ENCODE measurements around the gene IDI2.
"Not testable (repeated sequence)": the region's sequence is repeated elsewhere in the genome, so short reads cannot be mapped to it uniquely, and the experiment has no call there.

Gene IDI2

DNA sequence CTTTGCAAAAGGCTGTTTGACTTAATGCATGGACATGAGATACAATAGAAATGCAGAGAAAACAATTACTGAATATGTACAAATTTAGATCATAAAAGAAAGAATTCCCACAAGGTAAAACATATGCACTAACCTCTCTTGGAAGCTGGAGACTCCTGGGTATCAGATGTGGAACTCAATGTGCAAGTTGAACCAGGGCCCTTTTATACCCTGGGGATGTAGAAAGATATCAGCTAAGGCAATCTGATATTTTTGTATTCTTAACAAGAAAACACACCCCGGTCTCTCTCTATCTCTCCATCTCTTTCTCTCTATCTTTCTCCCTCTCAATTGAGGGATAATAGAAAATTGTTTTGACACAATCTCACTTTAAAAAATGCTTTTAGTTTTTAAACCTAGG lies at the start of gene IDI2:
TSS of gene IDI2 (minus strand) at position 177 of the 400 bp plus-strand sequence. CDS start 1,136 bp downstream, outside the sequence.
- DNase-seq = no peak

- DNase-seq = no peak
Observed at GRCh38 chr10:1074748-1075308, 49.2 kb upstream of the IDI2 start.

- no peak for DNase-seq
Observed at GRCh38 chr10:1074052-1074747, 48.5 kb upstream of the IDI2 start.

DNA sequence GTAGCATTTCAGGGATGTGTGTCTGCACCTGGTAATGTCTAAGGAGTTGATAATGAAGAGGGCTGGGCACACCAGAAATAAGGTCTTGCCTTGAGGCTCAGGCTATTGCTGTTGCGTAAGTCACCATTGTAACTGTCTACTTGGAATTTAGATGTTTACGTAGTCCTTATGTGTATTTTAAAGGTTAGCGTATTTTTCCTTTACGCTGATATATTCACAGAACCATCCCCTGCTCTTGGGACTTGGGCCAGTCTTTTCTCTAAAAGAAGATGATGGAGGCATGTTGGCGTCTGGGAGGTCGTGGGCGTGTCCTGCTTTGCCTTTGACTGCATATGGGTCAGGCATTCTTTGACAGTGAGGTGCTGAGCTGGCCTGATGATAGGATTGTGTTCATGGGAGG lies 45.3 kb upstream of the IDI2 start:
- no peak for DNase-seq

DNA sequence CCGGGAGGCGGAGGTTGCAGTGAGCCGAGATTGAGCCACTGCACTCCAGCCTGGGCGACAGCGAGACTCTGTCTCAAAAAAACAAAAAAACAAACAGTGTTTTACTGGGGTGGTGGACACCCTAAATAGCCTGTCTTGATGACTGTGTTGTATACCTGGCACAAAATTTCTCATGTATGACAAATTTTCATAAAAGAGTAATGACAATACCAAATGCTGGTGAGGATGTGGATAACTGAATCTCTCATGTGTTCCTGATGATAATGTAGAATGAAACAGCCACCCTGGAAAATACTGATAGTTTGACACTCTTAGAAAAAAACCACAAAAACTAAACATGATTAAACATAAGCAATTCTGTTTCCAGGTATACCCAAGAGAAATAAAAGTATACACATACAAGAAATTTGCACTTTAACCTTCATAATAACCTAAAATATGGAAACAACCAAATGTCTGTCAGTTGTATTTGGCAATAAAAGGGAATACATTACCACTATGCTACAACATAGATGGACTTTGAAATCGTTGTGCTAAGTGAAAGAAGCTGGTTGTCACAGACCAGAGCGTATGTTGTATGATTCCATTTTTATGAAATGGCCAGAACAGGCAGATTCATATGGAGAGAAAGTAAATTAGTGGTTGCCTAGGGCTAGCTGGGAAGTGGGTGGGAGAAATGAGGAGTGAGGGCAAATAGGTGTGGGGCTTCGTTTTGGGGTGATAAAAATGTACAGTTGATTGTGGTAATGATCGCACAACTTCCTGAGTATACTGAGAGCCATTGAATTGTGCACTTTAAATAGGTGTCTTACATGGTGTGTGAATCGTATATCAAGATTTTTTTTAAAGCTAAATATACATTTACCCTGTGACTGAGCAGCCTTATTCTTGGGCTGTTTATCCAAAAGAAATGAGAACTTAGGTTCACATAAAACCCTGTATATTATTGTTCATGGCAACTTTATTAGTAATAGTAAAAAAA lies 43.0 kb upstream of the IDI2 start:
- DNase-seq = no peak

GRCh38 chr10:1066734-1067133 lies 41.1 kb upstream of the IDI2 start:
- not testable (repeated sequence) for DNase-seq

- DNase-seq = no peak
Observed at GRCh38 chr10:1064964-1065247, 39.2 kb upstream of the IDI2 start.

DNA sequence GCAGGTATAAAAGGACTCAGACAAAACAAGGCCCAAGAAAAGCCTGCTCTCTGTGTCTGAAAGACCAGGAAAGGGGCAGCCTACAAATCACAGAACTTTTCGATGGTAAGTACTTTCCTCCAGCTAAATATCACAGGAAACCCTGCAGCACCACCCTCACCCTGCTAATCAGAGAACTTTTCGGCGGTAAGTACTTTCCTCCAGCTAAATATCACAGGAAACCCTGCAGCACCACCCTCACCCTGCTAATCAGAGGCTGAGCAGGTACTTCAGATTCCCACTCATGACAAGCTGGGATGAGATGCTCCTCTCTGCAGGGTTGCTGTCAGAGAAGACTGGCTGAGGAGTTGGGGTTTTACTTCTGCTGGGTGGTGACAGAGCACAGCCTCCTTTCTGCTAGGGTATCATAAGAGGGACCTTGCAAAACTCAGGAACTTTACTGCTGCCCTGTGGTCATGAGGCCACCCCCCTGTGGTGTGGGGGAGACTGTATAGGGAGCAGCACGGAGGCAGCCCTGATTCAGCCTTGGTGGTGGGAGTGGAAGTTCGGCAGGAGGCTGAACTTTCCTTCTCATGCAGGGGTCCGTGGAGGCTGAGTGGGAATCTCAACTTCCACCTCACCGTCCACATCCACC lies 37.7 kb upstream of the IDI2 start:
- DNase-seq = no peak

- DNase-seq = no peak
Observed at GRCh38 chr10:1061930-1062774, 36.5 kb upstream of the IDI2 start.

- no peak for DNase-seq
Observed at GRCh38 chr10:1059902-1060301, 34.2 kb upstream of the IDI2 start.

GRCh38 chr10:1058017-1058416 lies 32.4 kb upstream of the IDI2 start:
- no peak for DNase-seq

GRCh38 chr10:1057106-1057657 lies 31.5 kb upstream of the IDI2 start:
- DNase-seq = no peak

- peak; percentile 28 for DNase-seq
Observed at GRCh38 chr10:1056326-1057105, 30.9 kb upstream of the IDI2 start, which contains the start of gene WDR37. Gene WDR37 (plus strand): TSS chr10:1056385. CDS start chr10:1072156, 15,771 bp downstream.

GRCh38 chr10:1054684-1055083 lies 29.0 kb upstream of the IDI2 start:
- DNase-seq = no peak

- no peak for DNase-seq
Observed at GRCh38 chr10:1050554-1050953, 24.9 kb upstream of the IDI2 start.

DNA sequence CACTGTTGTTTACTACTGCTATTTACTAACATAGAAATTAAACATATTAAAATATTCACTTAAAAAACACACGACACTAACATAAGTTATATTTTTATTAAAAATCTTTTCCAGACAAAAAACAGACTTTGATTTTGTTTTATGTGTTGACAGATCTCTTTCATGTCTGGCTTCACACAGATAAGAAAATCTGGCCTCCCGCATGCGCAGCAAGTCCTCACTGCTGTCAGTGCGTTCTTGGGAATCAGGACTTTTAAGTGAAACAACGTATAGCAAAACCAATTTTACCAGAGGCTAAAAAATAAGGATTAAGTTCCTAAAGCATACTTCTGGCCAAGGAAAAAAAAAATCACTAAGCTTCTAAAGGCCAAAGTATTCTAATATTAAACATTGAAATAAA lies 24.5 kb upstream of the IDI2 start:
- DNase-seq = no peak

DNA sequence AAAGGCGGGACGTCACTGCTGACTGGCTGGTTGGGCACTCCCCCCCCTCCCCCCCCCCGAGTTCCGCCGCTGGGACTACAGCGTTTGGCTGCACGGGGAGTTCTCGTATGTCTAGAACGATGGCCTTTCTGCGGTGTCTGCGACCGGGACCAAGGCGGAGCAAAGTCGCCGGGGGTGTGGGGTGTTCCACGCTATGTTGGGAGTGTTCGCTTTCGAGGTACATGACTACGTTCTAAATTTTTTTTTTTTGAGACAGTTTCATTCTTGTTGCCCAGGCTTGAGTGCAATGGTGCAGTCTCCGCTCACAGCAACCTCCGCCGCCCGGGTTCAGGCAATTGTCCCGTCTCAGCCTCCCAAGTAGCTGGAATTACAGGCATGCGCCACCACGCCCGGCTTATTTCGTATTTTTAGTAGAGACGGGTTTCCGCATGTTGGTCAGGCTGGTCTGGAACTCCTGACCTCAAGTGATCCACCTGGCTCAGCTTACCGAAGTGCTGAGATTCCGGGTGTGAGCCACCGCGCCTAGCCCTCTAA lies 23.8 kb upstream of the IDI2 start:
- no peak for DNase-seq

DNA sequence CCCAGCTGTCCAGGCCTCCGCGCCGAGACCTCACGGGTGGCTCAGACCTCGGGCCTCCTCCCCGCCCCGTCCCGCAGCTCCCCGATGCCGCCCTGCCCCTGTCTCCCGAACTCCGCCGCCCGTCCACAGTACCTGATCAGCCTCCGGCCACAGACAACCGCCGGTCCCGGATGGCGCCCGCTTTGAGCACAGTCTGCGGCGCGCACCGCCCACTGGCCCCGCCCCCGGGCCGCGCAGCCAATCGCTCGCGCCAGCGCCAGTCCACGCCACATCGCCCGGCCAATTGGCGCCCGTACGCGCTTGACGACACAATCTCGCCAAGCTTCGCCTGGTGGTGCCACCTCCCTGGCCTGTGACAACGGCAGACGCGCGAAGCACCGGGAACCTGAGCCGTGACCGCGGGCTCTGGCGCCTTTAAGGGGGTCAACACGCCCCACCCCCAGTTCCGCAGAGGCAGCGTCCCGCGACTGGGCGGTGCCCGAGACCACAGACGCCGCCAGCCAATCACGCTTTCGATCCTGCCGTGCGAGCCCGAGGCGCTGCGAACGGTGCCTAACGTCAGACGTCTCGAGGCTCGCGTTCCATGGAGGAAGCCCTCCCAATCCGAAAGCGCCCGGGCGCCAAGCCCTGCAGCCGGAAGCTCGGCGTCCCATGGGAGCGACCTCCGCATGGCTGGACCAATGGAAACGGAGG lies 23.2 kb upstream of the IDI2 start, which contains the start of gene IDI1:
TSS of gene IDI1 (minus strand) at position 388 of the 693 bp plus-strand sequence. CDS start at position 272, 116 bp downstream.
- peak; percentile 85 for DNase-seq

GRCh38 chr10:1048349-1048731 lies 22.7 kb upstream of the IDI2 start:
- DNase-seq = no peak

GRCh38 chr10:1047937-1048336 lies 22.3 kb upstream of the IDI2 start:
- no peak for DNase-seq
